GM18498 (cell line): ENCODE results near the gene TM4SF20.
"Not testable (repeated sequence)": the region's sequence is repeated elsewhere in the genome, so short reads cannot be mapped to it uniquely, and the experiment has no call there.

ENCODE experiments used
- ATAC-seq: cut with Tn5 transposase; IDR thresholded peaks from one replicate; pipeline ENCODE4 v1.9.1; 2021; ENCODE audit warnings: mild to moderate bottlenecking, moderate library complexity; ENCODE audit not compliant: unreplicated experiment

The TM4SF20 gene

DNA sequence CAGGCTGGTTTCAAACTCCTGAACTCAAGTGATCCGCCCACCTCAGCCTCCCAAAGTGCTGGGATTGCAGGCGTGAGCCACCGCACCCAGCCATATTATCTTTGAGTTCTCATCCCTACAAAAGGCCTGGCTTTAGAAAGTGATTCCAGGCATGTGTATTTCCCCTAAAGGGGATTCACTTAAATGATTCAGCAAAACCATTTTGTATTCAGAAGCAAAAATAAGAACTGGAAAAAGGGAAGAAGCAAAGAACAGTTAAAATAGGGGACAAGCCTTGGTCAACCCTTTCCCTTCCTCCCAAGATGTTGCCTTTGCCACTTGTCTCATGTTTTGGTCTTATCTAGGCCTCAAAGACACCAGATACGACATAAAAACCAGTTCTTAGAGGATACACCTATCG lies 10.5 kb downstream of the TM4SF20 start:
- ATAC-seq = no peak

DNA sequence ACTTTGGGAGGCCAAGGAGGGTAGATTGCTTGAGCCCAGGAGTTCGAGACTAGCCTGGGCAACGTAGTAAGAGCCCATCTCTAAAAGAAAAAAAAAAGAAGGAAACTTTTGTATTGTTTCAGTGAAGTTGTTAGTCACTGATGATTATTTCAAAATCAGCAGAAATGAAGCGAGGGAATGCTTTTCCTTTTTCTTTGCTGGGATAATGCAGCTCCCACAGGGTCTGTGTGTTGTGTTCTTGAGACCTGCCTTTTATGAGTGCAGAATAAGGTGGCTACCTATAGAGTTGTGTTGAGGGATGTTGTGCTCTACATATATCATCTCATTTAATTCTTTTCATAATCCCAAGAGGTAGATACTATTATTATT lies 11.7 kb downstream of the TM4SF20 start:
- no peak for ATAC-seq

GRCh38 chr2:227366769-227367426 lies 12.2 kb downstream of the TM4SF20 start:
- no peak for ATAC-seq

DNA sequence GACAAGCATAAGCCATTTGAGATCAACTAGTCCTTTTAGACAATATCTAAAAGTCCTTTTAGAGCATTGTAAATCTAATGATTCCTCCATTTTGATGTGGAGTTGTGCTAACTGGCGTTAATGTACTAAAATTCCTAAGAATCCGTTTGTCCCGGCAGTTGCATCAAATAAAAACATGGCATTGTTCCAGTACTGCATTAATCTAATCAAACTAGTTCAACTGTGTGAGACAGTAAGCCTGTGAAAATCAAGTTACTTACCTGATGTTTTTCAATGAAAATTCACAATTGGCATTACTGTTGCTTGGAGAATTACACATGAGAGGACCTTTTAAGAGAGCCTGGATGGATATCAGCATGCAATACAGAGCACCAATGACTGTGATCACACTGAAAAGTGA lies 13.3 kb downstream of the TM4SF20 start:
- ATAC-seq = no peak

DNA sequence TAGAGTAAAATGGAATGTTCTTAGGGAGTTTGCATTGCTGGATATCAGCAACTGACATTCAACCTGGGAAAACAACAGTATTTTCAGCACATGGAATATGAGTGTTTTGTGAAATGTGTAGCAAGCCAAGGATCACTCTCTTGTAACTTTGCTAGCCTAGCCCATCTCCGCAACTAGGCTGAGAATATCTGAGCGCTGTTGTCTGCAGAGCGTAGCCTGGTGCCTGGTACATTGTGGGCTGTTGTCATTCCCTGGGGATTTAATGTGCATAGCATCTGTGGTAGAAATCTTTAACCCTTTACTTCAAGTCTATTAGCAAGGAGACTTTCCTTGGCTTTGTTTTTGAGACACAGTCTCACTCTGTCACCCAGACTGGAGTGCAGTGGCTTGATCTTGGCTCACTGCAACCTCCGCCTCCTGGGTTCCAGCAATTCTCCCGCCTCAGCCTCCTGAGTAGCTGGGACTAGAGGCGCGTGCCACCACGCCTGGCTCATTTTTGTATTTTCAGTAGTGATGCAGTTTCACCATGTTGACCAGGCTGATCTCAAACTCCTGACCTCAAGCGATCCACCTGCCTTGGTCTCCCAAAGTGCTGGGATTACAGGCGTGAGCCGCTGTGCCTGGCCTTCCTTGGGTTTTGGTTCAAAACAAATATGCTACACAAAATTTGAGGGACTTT lies 14.4 kb downstream of the TM4SF20 start:
- ATAC-seq = not testable (repeated sequence)

DNA sequence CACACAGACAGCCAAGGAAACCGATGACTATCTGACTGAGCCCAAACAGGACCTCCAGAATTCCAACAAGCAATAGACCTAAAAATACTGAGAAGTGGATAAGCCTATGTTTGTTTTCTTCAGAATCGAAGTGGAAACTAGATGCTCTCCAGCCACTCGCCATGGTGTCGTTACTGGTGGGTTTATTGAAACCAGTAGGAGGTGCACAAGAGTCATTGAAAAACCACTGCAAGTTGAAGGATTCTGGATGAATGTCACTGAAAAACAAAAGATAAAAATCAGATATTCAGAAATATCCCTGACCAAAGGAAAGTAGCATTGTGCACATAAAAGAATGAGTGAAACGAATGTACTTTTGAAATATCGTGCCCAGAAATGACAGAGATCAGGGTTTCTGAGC lies 15.3 kb downstream of the TM4SF20 start:
- ATAC-seq = no peak

DNA sequence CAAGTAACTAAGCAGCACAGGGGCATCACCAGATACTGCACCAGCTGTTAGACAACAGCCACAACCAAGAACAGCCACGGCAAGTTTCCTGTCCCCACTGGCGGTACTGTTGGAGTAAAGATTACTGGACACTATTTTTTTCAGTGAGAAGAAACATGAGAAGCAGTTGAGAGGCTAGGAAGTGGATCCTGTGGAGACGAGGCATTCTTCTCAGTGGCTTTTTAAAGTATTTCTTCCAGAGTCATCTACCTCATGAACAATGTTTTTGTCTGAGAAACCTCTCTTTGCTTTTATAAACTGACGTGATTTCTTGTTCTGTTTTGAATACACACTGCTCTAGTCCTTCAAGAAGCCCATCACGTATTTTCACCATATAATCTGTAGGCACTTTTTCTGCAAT lies 18.8 kb downstream of the TM4SF20 start:
- no peak for ATAC-seq

DNA sequence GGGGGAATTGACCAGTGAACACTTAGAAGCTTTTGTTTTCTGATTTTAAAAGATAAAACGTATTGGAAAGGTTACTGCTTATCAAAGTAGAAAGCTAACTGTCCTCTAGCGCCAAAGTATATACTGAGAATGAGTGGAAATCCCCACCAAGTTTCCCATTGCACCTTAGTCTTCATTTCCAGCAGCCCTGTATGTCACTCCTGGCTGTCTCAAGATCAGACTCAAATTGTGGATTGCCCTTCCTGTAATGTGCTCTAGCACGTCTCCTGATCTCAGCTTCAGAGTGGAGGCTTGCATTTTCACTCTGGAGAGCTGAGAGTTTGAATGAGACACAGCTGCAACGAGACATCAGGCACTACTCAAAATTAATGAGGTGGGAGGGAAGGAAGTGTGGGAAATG lies 27.5 kb downstream of the TM4SF20 start:
- peak; percentile 67 for ATAC-seq

- no peak for ATAC-seq
Observed at GRCh38 chr2:227349989-227350612, 29.0 kb downstream of the TM4SF20 start.

GRCh38 chr2:227348324-227348723 lies 30.8 kb downstream of the TM4SF20 start:
- no peak for ATAC-seq

- no peak for ATAC-seq
Observed at GRCh38 chr2:227347117-227347516, 32.0 kb downstream of the TM4SF20 start.

DNA sequence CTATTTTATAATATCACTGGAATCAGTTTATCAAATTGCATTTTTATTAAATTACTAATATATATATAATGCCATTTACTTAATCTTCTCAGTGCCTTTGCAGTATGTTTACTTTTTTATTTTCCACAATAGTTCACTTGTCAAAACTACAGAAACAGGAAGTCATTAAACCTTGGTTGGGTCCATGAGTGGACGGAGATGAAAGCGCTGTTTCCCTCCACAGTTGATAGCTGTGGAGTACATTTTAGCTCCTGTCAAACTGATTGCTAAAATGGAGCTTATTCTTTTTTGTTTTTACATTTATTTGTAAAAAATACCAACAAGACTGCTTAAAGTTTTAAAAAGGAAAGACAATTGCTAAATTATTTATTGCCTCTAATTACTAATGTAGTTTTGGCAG lies 34.9 kb downstream of the TM4SF20 start:
- no peak for ATAC-seq

GRCh38 chr2:227341553-227341952 lies 37.6 kb downstream of the TM4SF20 start:
- ATAC-seq = no peak

GRCh38 chr2:227340106-227340505 lies 39.0 kb downstream of the TM4SF20 start:
- ATAC-seq = no peak

DNA sequence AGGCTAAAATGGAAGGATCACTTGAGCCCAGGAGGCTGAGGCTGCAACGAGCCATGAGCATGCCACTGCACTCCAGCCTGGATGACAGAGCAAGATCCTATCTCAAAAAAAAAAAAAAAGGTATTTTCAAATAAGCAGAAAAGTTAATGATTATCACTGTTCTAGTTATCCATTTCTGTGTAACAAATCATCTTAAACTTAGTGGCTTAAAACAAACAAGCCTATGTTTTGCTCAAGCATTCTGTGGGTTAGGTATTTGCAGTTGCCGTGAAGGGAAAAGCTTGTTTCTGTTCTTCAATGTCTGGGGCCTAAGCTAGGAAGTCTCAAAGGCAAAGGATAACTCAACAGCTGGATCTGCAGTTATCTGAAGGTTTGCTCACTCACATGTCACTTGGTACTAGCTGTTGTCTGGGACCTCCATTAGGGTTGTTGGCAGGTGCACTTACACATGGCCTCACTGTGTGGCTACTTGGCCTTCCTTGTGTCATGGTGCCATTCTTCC lies 40.0 kb downstream of the TM4SF20 start:
- no peak for ATAC-seq

DNA sequence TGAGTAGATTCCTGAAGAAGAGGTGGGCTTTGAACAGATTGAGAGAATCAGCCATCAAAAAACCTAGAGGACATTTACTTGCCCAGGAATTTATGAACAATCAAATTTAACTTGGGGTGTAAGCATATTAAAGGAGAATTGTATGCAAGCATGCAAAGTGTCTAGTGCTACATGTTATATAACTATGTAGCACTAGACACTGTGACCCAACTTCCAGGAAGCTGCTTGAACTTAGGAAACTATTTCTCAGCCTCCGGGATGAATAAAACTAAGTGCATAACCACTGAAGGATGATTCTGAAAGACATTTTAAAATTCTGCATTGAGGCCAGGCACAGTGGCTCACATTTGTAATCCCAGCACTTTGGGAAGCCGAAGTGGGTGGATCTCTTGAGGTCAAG lies 41.7 kb downstream of the TM4SF20 start:
- no peak for ATAC-seq

DNA sequence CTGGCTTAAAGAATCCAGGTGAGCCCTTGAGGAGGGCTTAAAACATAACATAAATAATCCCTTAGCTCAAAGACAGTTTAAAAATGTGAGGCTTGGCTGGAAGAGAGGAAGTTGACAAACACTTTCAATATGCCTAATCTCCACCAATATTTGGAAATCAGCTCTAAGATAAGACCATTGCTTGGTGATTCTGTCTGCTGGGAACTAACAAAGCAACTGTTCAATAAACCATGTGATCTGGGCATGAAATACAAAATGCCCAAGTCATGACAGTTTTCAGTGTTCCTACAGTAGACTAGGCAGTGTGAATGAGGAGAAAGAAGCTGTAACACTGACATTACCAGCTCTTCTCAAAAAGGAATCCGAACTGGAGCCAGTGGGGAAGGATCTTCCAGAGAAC lies 43.4 kb downstream of the TM4SF20 start:
- no peak for ATAC-seq

DNA sequence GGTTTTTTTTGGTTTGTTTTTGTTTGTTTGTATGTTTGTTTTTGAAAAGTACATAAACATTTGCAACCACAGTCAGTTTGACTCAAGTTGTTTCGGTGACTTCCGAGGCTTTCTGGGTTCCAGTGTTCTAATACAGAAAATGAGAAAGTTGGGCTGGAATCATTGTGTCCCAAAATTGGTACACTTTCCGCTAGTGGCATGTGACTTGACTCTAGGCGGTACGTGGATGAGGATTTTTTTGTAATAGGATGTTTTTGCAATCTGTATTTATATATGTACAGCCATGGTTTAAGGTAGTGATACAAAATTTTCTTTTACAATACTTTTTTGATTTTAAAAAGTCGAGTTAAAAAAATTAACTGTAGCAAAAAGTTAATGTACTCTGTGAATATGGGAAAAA lies 52.3 kb downstream of the TM4SF20 start:
- no peak for ATAC-seq

GRCh38 chr2:227325839-227326195 lies 53.3 kb downstream of the TM4SF20 start:
- no peak for ATAC-seq

GRCh38 chr2:227324995-227325838 lies 53.9 kb downstream of the TM4SF20 start, which contains the start of gene MFF:
Gene MFF, plus strand, starts transcription at chr2:227325251. Its CDS starts 5,415 bp downstream, at chr2:227330666.
- ATAC-seq = peak; percentile 98

- ATAC-seq = peak; percentile 18
Observed at GRCh38 chr2:227324642-227324994, 54.5 kb downstream of the TM4SF20 start.
